ENCODE data around the gene CANX. TPM values are rescaled to one million over a fixed set of nuclear protein-coding genes. Genes with fewer than 3 reads are reported as not detected.
A peak's percentile ranks its signal among the peaks of the same experiment; 100 is the strongest.

CANX gene
- polyA plus RNA-seq, 2 of the 4 experiments (the other 2 are of a cell fraction): 433 to 1,000 TPM

GRCh38 chr5:179679014-179679674, 19.6 kb upstream of the CANX start:
- H3K4me2 ChIP-seq: peak overlapping the region; percentile 83
- ATAC-seq (no peak), DNase-seq (ENCODE audit: low read depth in 1 of 2, low spot score in 1 of 2) (no peak), FAIRE-seq (no peak)
- TF ChIP-seq EP300 (IDR thresholded peaks at IDR 0.05) (no peak), KDM1A (IDR thresholded peaks at IDR 0.05; ENCODE audit: low read depth) (no peak), CEBPB (IDR thresholded peaks at IDR 0.05) (no peak), CTCF (IDR thresholded peaks at IDR 0.05) (no peak), USF2 (IDR thresholded peaks at IDR 0.05) (no peak), HES2 (IDR thresholded peaks at IDR 0.05) (no peak), POLR2A (IDR thresholded peaks at IDR 0.05; ENCODE audit: low read length) (no peak), ELK1 (IDR thresholded peaks at IDR 0.05; ENCODE audit: low read depth, low read length) (no peak), HDAC2 (IDR thresholded peaks at IDR 0.05) (no peak)
- peaks cover 38% of the 10 kb centered on the region for H3K4me1 ChIP-seq
- H3K4me3 ChIP-seq: peak overlapping the region; percentile 74
- no peaks in the 10 kb centered on the region for H3K9me3 ChIP-seq
- POLR2A ChIA-PET: interaction anchor here (3.3 kb wide), 1 partner anchor 56 kb away, joined by 15 read pairs; the partner anchor contains the start of gene HNRNPH1
- CTCF ChIA-PET: interaction anchor here (0.7 to 1.8 kb wide), 3 partner anchors 8 to 55 kb away, joined by 3 to 6 read pairs (median 3); partner anchors contain the start of gene HNRNPH1
- peak overlapping the region; percentile 90 to 91 for H3K27ac ChIP-seq
- 91% methylated on average over 41 of the region's 41 CpGs for WGBS (ENCODE audit: missing lambda C conversion rate)

GRCh38 chr5:179680014-179680779, 18.6 kb upstream of the CANX start:
- 89% methylated on average over 9 of the region's 9 CpGs for WGBS (ENCODE audit: missing lambda C conversion rate)
- no peak for DNase-seq (ENCODE audit: low read depth in 1 of 2, low spot score in 1 of 2)
- Histone ChIP-seq H3K4me2 (peak overlapping the region; percentile 32), H3K9me3 (no peaks in the 10 kb centered on the region), H3K4me1 (peaks cover 38% of the 10 kb centered on the region), H3K27ac (no peak overlapping the region), H3K4me3 (no peak overlapping the region)
- FAIRE-seq: no peak
- ChIA-PET POLR2A (interaction anchor here (1.4 to 3.3 kb wide), 2 partner anchors 52 to 57 kb away, joined by 3 to 15 read pairs; partner anchors contain the start of genes HNRNPH1 and MAML1), CTCF (interaction anchor here (0.6 to 1.8 kb wide), 7 partner anchors 9 to 194 kb away, joined by 3 to 7 read pairs (median 3); partner anchors contain the start of gene HNRNPH1)
- no peak for ATAC-seq
- TF ChIP-seq MAFK (IDR thresholded peaks at IDR 0.05; ENCODE audit: partially characterized antibody): no peak
- TF ChIP-seq GATA3 (IDR thresholded peaks at IDR 0.05; ENCODE audit: borderline replicate concordance): no peak
- TF ChIP-seq HOXB5 (CRISPR knock-in tag; IDR thresholded peaks at IDR 0.05): no peak
- TF ChIP-seq POLR2A (IDR thresholded peaks at IDR 0.05; ENCODE audit: low read length): no peak
- no peak for TF ChIP-seq MAZ (IDR thresholded peaks at IDR 0.05; ENCODE audit: borderline replicate concordance, low read depth, low read length)
- no peak for TF ChIP-seq REST (IDR thresholded peaks at IDR 0.05)
